Stimulated activated CD4-positive, alpha-beta T cell treated with anti-CD3 and anti-CD28 coated beads, Interleukin-4, amount 100 ng/mL, for 24 hours (primary cell): ENCODE measurements around the gene MROH2B.
"Not testable (repeated sequence)": the region's sequence is repeated elsewhere in the genome, so short reads cannot be mapped to it uniquely, and the experiment has no call there.

Experiments used
- DNase-seq: peaks from one replicate; pipeline ENCODE4 v3.0.0-alpha.2; 2020

The MROH2B gene

DNA sequence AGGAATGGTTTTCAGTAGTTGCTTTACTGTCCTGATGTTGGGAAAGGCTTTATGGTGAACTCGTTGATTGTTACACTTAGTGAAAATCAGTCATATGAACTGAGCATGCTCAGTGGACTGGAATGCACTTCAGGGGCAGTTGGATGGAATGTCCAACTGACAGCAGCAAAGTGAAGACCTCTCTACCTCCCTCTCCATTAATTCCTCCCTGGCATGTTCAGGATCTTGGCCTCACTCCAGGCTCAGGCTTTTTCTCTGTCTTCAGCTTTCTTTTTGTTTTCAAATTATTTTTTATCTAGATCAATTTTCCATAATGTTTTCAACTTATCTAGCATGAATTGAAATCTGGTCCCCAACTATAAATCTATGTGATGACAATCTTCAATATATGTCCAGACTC is at the start of gene MROH2B:
Gene MROH2B, minus strand, starts transcription at position 101 of the 400 bp plus-strand sequence. CDS start 490 bp downstream, outside the sequence.
- DNase-seq = no peak

DNA sequence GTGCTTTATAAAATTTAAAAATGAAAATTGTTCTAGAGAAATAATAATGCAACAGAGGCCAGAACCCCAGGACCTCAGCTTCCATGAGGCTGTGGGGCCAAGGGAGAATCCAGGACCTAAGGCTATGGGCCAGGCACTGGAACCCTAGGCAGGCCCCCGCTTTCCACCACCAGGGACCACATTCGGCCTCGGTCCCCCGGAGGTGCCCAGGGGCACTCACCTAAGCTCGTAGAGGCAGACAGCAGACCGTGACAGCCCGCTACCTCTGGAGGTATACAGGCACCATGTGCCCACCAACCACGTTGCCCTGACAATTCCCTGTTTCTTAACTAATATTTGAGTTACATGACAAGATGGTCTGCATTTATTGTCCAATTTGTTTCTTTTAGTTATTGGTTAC is 49.5 kb upstream of the MROH2B start:
- no peak for DNase-seq

- no peak for DNase-seq
Measured at GRCh38 chr5:41118177-41118576, 47.0 kb upstream of the MROH2B start.

DNA sequence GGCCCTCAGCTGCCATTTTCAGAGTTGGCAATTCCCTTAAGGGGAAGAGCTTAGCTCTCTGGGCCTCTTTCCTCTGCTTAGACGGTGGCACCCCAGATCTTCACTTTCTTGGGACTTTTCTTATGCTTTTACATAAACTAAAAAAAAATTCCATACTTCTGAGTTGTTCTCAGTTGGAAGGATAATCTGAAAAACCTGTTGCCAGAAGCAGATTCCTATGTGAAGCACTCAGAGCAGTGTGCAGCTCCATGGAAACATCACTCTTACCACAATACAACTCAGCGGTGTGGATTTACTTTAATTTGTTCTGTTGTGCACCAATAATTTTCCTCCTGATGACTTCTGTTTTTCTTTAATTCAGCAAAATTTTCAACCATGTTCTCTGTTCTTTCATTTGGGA is 44.1 kb upstream of the MROH2B start:
- DNase-seq = no peak

DNA sequence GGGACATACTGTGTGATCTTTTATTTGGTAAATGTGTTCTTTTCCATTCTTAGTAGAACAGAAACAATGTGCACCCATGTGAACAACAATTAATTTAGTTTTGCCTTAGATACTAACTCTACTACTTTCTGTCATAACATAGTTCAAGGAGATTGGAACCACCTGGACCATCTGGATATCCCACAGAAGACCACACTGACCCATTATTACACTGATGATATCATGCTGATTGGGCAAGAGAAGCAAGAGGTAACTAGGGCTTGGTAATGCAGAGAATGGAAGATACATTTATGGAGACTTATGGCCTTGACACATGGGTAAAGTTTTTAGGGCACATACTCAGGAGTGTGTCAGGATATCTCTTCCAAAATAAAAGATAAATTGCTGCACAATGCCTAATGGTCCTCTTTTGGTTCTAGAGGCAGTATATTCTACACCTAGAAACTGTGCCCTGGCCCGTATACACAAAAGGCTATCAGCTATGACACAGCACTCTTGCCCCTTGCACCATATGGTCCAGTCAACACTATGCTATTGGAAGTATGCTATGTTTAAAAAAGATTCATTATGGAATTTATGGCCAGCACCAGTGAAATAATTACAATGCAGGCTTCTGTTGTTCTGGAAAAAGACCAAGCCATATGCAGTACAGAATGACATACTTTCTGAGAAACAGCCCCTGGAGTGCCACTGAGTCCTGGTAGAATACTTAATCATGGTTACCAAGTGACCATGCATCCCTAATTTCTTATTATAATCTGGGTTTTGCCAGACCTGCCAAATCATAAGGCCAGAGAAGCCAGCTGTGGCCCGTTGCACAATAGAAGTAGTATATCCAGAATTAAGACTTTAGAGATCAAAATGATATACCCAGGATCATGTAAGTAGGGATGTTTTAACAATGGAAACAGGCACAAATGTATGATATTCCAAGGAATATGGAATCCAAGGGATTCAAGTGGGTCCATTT is 41.6 kb upstream of the MROH2B start:
- no peak for DNase-seq

DNA sequence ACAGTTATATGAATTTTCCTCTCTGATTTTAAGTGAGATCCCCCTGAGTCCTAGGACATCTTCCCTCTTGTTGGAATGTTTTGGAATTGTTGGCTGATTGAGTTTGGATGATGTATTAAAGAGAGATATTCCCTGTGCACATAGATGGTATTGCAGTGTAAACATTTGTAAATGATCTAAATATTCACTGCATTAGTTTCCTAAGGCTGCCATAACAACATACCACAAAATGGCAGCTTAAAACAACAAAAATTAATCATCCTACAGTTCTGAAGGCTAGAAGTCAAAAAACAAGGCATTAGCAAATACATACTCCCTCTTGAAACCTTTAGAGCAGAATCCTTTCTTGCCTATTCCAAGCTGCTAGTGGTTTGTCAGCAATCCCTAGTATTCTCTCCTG is 38.0 kb upstream of the MROH2B start:
- DNase-seq = no peak

- DNase-seq = no peak
Measured at GRCh38 chr5:41102341-41102740, 31.2 kb upstream of the MROH2B start.

- no peak for DNase-seq
Measured at GRCh38 chr5:41097642-41098041, 26.5 kb upstream of the MROH2B start.

- DNase-seq = no peak
Measured at GRCh38 chr5:41095324-41096101, 24.4 kb upstream of the MROH2B start.

DNA sequence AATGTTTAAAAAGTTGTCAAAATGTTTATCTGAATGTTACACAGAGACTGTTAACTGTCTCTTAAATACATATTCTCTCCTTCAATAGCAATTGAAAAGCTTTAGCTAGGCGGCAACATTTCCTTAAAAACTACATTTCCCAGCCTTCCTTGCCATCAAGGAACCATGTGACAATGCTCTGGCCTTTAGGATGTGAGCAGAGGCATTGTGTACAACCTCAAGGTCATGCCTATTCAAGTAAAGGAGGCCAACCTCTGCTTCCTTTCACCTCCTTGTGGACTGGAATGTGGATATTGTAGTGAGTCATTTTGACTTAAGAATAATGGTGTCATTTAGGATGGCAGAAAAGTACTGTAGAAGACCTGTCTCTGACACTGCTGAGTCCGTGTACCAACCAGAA is 23.7 kb upstream of the MROH2B start:
- DNase-seq = no peak

DNA sequence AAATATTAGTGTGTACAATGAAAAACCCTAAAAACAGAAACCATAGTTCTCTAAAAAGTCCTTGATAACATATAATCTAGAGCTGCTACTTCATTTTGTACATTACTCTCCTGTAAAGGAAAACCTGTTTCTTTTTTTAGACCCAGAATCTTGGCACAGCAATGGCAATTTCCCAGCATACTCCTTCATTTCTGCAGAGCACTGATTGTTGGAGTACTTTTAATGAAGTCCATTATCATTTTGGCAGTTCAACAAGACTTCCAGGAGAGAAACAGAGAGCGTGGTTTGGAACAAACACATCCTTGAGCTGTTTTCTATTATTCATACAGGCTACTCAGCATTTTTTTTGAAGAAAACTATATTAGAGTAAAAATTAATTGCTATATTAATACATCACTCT is 22.7 kb upstream of the MROH2B start:
- DNase-seq = no peak

DNA sequence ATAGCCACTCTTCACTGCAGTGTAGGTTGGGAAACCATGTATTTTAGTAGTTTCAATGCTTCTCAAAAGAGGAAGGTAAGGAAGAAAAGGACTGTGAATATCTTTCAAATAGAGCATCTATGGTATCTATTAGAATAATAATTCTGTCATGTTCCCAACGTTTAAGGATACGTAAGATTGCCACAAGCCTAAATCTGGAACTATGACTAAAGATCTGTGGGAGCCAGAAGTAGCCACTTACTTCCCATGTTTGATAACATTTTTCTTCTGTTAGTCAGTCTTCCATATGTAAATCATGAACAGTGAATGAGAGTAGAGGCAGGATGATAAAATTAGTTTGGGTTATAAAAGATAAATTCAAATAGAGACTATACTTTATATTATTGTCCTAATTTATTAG is 16.3 kb upstream of the MROH2B start:
- no peak for DNase-seq

GRCh38 chr5:41083306-41083705 is 12.2 kb upstream of the MROH2B start:
- DNase-seq = no peak

DNA sequence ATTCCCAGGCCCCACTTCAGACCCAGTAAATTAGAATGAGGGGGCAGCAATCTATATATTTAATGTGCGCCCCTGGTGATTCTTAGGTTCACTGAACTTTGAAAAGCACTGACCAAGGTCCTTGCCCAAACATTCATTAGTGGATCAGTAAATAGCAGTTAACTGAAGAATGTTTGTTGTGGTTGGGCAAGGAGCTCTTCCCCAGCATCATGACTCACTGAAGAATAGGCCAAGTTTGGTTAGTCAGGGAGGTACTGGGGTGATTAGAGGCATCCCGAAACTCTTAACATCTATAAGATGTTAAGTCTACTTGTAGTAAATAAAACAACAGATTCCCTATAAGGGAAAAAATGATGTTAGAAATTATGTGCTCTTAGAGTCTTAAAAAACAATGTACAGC is 833 bp upstream of the MROH2B start:
- no peak for DNase-seq

DNA sequence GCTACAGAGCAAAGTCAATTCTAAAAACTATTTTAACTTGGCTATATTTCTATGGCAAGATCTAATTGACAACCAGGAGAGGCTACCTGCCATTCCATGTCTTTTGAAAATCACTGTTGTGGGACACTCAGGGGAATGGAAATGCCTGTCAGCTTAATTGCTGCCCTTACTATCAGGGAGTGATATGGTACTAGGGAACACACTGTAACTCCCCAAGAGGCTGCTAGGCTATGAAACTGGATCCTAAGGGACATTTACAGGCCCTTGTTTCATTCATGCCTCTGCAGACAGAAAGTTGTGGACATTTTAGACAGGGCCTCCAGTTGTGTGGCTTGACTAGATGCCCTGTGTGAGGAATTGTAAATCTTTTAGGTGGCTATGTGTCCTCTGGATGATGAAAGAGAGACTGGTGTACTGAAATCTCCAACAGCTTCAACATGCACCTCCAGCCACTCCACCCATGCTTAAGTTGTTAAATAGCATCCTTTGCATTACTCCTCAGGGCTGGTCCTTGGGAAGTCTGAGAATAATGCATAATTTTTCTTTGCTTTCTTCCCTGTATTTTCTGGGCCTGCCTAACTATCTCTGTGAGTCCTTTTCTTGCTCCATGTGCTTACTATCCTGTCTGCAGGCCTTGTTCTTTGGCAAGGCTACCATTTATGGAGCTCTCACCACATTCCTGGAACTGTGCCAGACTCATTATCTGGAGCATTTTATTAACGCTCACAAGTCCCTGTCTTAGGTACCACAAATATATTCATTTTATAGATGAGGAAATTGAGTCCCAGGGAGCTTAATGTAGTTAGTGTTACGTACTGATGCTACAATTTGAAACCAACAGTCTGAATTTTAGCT is 3.2 kb downstream of the MROH2B start:
- DNase-seq = no peak

DNA sequence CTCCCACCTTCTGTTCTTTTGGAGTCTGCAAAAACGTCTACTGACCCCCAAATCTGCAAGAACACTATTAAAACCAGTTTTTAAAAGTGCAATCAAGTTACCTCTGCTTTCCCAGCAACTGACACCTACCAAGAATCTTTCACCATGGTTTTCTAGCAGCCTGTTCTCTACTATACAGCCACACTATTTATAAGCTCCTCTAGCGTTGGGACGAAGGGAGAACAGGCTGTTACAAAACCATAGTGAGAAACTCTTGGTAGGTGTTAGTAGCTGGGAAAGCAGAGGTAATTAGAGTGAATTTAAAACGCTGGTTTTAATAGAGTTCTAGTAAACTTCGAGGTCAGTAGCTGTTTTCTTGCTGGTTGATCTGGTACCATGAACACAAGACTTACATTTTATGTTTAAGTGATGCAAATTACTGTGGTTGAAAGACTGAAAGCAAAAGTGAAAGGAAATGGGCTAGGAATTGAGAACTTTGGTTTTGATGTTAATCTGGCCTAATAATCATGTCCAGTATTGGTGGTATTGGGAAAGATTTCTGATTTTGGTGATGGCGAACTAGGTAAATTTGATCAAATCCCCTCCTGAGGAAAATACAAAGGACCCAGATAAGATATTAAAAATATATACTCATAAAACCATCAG is 5.3 kb downstream of the MROH2B start:
- no peak for DNase-seq

DNA sequence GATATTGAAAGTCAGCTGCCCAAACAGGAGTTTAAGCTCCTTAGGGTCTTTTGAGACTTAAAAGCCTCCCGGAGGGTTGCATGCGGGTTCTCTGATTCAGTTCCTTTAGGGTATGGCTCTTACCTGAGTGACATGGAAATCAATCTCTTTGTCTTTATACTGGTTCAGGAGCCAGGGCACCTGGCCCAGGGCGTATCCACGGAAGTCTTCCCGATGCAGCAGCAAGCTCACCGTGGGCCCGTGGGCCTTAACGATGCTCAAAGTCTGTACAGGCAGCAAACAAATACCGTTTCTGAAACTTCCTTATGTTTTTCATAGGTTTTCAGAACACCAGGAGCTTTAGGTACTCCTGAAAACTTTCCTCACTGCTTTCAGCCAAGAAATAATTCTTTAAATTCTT is 13.2 kb downstream of the MROH2B start:
- DNase-seq = no peak

- DNase-seq = no peak
Measured at GRCh38 chr5:41057231-41057630, 13.9 kb downstream of the MROH2B start.

- DNase-seq = no peak
Measured at GRCh38 chr5:41048986-41049385, 22.2 kb downstream of the MROH2B start.

DNA sequence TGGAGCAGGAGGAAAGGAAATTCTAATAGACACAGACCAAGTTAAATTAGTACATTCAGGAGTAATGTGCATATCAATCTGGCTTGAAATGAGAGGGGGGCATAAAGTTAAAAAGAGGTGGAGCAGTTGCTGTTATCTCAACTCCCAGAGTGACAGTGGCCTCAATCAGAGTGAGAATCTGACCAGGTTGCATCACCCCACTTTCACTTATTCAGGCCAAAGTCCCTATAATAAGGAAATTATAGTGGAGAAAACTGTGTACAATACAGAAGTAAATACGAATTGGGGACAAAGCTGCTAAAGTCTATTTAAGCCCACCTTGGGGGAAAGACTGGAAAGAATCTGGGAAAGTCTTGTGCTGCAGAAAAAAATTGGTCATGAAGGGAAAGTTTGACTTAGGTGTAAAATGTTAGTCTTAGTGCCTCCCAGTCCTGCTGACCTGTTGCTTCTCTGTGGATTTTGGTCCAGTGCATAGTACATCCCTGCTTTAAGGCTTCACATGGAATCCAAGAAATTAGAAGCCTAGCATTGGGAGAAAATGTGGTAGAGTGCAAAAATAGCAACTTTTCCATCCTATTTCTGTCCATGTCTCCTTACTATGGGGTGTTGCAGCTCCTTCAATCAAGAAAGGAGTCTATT is 27.9 kb downstream of the MROH2B start:
- DNase-seq = no peak

- no peak for DNase-seq
Measured at GRCh38 chr5:41032973-41033372, 38.2 kb downstream of the MROH2B start.

- not testable (repeated sequence) for DNase-seq
Measured at GRCh38 chr5:41022600-41022999, 48.5 kb downstream of the MROH2B start.
